Fibroblast of lung (primary cell): ENCODE measurements around the gene PLCG1. TPM values are rescaled to one million over a fixed set of nuclear protein-coding genes. Genes with fewer than 3 reads are reported as not detected.

ENCODE experiments used
- DNase-seq, 2 donors: peaks; one replicate each; pipeline versions ENCODE4 v3.0.0 to v3.0.0-alpha.2; 2010; ENCODE audit warnings: low read depth in 2 of 2
- H2AFZ ChIP-seq: 2 replicates; pipeline ENCODE4 v1.5.1; 2012; ENCODE audit warnings: low read length, control low read depth, inconsistent platforms
- H3K27ac ChIP-seq: 2 replicates; pipeline ENCODE4 v1.5.1; 2011; ENCODE audit warnings: low read length, control low read depth; ENCODE audit not compliant: insufficient read depth
- H3K27me3 ChIP-seq: 2 replicates; pipeline ENCODE4 v1.5.1; 2011; ENCODE audit warnings: mild to moderate bottlenecking, low read length; ENCODE audit not compliant: control insufficient read depth, insufficient read depth
- H3K36me3 ChIP-seq: 2 replicates; pipeline ENCODE4 v1.5.1; 2011; ENCODE audit warnings: low read length; ENCODE audit not compliant: control insufficient read depth, insufficient read depth
- H3K4me1 ChIP-seq: 2 replicates; pipeline ENCODE4 v1.5.1; 2011; ENCODE audit warnings: low read length; ENCODE audit not compliant: control insufficient read depth, insufficient read depth; ENCODE audit errors: extremely low read depth
- H3K4me2 ChIP-seq: 2 replicates; pipeline ENCODE4 v1.5.1; 2011; ENCODE audit warnings: low read length, control low read depth; ENCODE audit not compliant: insufficient read depth; ENCODE audit errors: extremely low read depth
- H3K4me3 ChIP-seq, 4 experiments: fragments of 200-600 bp in 1 of 4; sonication (generic) in 1 of 4; replicated peaks in 1 of 4; 2 replicates each; pipeline ENCODE4 v1.5.1; 2011 to 2016; ENCODE audit warnings: low read length in 4 of 4, low read depth in 3 of 4, mild to moderate bottlenecking in 3 of 4, control low read depth in 2 of 4, inconsistent platforms in 1 of 4, mixed read lengths in 1 of 4; ENCODE audit not compliant: insufficient read depth in 1 of 4; ENCODE audit errors: control extremely low read depth in 1 of 4
- H3K79me2 ChIP-seq: 2 replicates; pipeline ENCODE4 v1.5.1; 2012; ENCODE audit warnings: mild to moderate bottlenecking, low read length, inconsistent platforms; ENCODE audit not compliant: control insufficient read depth, insufficient read depth
- H3K9ac ChIP-seq: 2 replicates; pipeline ENCODE4 v1.5.1; 2011; ENCODE audit warnings: mild to moderate bottlenecking, low read length, control low read depth; ENCODE audit not compliant: insufficient read depth
- H3K9me3 ChIP-seq: 2 replicates; pipeline ENCODE4 v1.5.1; 2012; ENCODE audit warnings: low read depth, low read length; ENCODE audit not compliant: control insufficient read depth, insufficient read depth
- H4K20me1 ChIP-seq: 2 replicates; pipeline ENCODE4 v1.5.1; 2011; ENCODE audit warnings: low read length; ENCODE audit not compliant: control insufficient read depth, insufficient read depth; ENCODE audit errors: extremely low read depth
- CTCF ChIP-seq, 2 donors: IDR thresholded peaks in 1 of 2; conservative IDR thresholded peaks in 1 of 2; 1 replicate in 1 of 2; 2 replicates in 1 of 2; pipeline ENCODE4 v1.5.1; 2011 to 2012; ENCODE audit warnings: low read length in 2 of 2, control low read depth in 1 of 2, inconsistent platforms in 1 of 2, low read depth in 1 of 2, mild to moderate bottlenecking in 1 of 2
- EZH2 ChIP-seq: IDR thresholded peaks from 2 replicates; pipeline ENCODE4 v1.5.1; 2012; ENCODE audit warnings: low read length, control low read depth, mild to moderate bottlenecking; ENCODE audit errors: missing control alignments
- polyA plus RNA-seq, 2 donors: library from polyadenylated mRNA; depleted of rRNA in 1 of 2; stranded (reverse) in 1 of 2; unstranded in 1 of 2; fragments of >200 nt; gene quantifications; 2 replicates each; pipeline ENCODE4 v1.2.1, GENCODE V29; 2011 to 2012; ENCODE audit warnings: missing spikeins in 1 of 2
- total RNA-seq: library from RNA; depleted of rRNA; stranded (reverse); fragments of >200 nt; gene quantifications from 2 replicates; pipeline ENCODE4 v1.2.1, GENCODE V29; 2014

Gene PLCG1
- total and polyA plus RNA-seq, 2 donors (not counting 1 experiment from before 2014, with no cell fraction given): 24.5 to 86.2 TPM

- H3K36me3 ChIP-seq: peaks cover 27% of the 10 kb centered on the region
- H2AFZ ChIP-seq: no peak overlapping the region
- no peaks in the 10 kb centered on the region for H3K79me2 ChIP-seq
- H4K20me1 ChIP-seq: no peaks in the 10 kb centered on the region
- no peaks in the 10 kb centered on the region for H3K9me3 ChIP-seq
- H3K9ac ChIP-seq: no peak overlapping the region
- no peak overlapping the region for H3K4me2 ChIP-seq
- TF ChIP-seq CTCF (conservative IDR thresholded peaks at IDR 0.05 in 1 of 2, IDR thresholded peaks at IDR 0.05 in 1 of 2; ENCODE audit: low read depth in 1 of 2, low read length in 2 of 2) (no peak), EZH2 (no peak)
- no peak for DNase-seq
- no peak overlapping the region for H3K27ac ChIP-seq
- no peaks in the 10 kb centered on the region for H3K27me3 ChIP-seq
- H3K4me1 ChIP-seq: no peaks in the 10 kb centered on the region
- H3K4me3 ChIP-seq: no peak overlapping the region
Measured at GRCh38 chr20:41123631-41124030, 13.7 kb upstream of the PLCG1 start.

GRCh38 chr20:41124451-41125094 lies 12.8 kb upstream of the PLCG1 start:
- Histone ChIP-seq H3K27ac (no peak overlapping the region), H3K36me3 (peaks cover 27% of the 10 kb centered on the region)

More at GRCh38 chr20:41124451-41125094, 12.8 kb upstream of the PLCG1 start:
- Histone ChIP-seq H3K4me2 (no peak overlapping the region), H3K79me2 (no peaks in the 10 kb centered on the region), H4K20me1 (no peaks in the 10 kb centered on the region), H3K4me3 (no peak overlapping the region), H3K9me3 (no peaks in the 10 kb centered on the region), H3K9ac (no peak overlapping the region), H3K4me1 (no peaks in the 10 kb centered on the region), H3K27me3 (no peaks in the 10 kb centered on the region), H2AFZ (no peak overlapping the region)
- no peak for DNase-seq
- TF ChIP-seq CTCF (conservative IDR thresholded peaks at IDR 0.05 in 1 of 2, IDR thresholded peaks at IDR 0.05 in 1 of 2; ENCODE audit: low read depth in 1 of 2, low read length in 2 of 2) (no peak), EZH2 (no peak)
